OCI-LY7 (cell line): ENCODE measurements around the gene COX4I1. TPM values are rescaled to one million over a fixed set of nuclear protein-coding genes. Genes with fewer than 3 reads are reported as not detected.

Experiments used
- BruUV-seq: library from RNA; stranded (reverse); fragments of 400-500 nt; replicated peaks from 2 replicates; lab custom pipeline; 2021; lab: Mats Ljungman, UMichigan
- CTCF ChIA-PET: fragments of 300-600 bp; sonication (Branson Sonifier 250); formaldehyde crosslinking; loops from one replicate; lab custom pipeline; 2022; ENCODE audit warnings: antibody characterized with exemption; ENCODE audit not compliant: unreplicated experiment; lab: Charles Lee
- POLR2A ChIA-PET: fragments of 300-600 bp; sonication (Branson Sonifier 250); formaldehyde crosslinking; loops from one replicate; lab custom pipeline; 2022; ENCODE audit warnings: antibody characterized with exemption; lab: Charles Lee
- DNase-seq: peaks from one replicate; pipeline ENCODE4 v3.0.0-alpha.2; 2015; ENCODE audit warnings: low spot score
- H2AFZ ChIP-seq: fragments of 200-600 bp; sonication (generic), shearing (Covaris generic); 2 replicates; pipeline ENCODE4 v1.6.1; 2014; ENCODE audit warnings: mild to moderate bottlenecking, antibody characterized with exemption, low read length, moderate library complexity
- H3K27ac ChIP-seq: fragments of 200-600 bp; sonication (generic); 2 replicates; pipeline ENCODE4 v1.5.1; 2014; ENCODE audit warnings: mixed run types, low read depth, mild to moderate bottlenecking, moderate library complexity, low read length, inconsistent platforms; ENCODE audit not compliant: poor library complexity, severe bottlenecking
- H3K36me3 ChIP-seq: fragments of 200-600 bp; sonication (generic); 2 replicates; pipeline ENCODE4 v1.6.1; 2014; ENCODE audit warnings: mild to moderate bottlenecking, antibody characterized with exemption, low read length, moderate library complexity, mixed read lengths; ENCODE audit not compliant: insufficient read depth
- H3K4me1 ChIP-seq: fragments of 200-600 bp; sonication (generic); 2 replicates; pipeline ENCODE4 v1.5.1; 2014; ENCODE audit warnings: mild to moderate bottlenecking, low read length; ENCODE audit not compliant: insufficient read depth, poor library complexity, severe bottlenecking
- H3K4me2 ChIP-seq: fragments of 200-600 bp; sonication (generic); 2 replicates; pipeline ENCODE4 v1.6.1; 2014; ENCODE audit warnings: mild to moderate bottlenecking, low read length
- H3K4me3 ChIP-seq: fragments of 200-600 bp; sonication (generic); 2 replicates; pipeline ENCODE4 v1.5.1; 2014; ENCODE audit warnings: mild to moderate bottlenecking, low read depth, low read length; ENCODE audit not compliant: poor library complexity, severe bottlenecking
- H3K79me2 ChIP-seq: fragments of 200-600 bp; sonication (generic); 2 replicates; pipeline ENCODE4 v1.6.1; 2016; ENCODE audit warnings: low read depth, mild to moderate bottlenecking, low read length, moderate library complexity, mixed read lengths; ENCODE audit not compliant: insufficient read depth
- H3K9me2 ChIP-seq: fragments of 200-600 bp; sonication (generic); 2 replicates; pipeline ENCODE4 v1.6.1; 2016; ENCODE audit warnings: mild to moderate bottlenecking, low read length, mixed read lengths; ENCODE audit not compliant: insufficient read depth
- H3K9me3 ChIP-seq: fragments of 200-600 bp; sonication (generic); 2 replicates; pipeline ENCODE4 v1.6.1; 2014; ENCODE audit warnings: mild to moderate bottlenecking, mixed run types, low read length, mixed read lengths
- H4K20me1 ChIP-seq: fragments of 200-600 bp; sonication (generic); 2 replicates; pipeline ENCODE4 v1.6.1; 2014; ENCODE audit warnings: mild to moderate bottlenecking, antibody characterized with exemption, low read length, moderate library complexity, mixed read lengths; ENCODE audit not compliant: insufficient read depth
- CTCF ChIP-seq: fragments of 200-600 bp; sonication (generic); conservative IDR thresholded peaks from 2 replicates; pipeline ENCODE4 v1.5.1; 2014; ENCODE audit warnings: mild to moderate bottlenecking, antibody characterized with exemption, low read length, moderate library complexity, mixed read lengths
- EZH2phosphoT487 ChIP-seq: fragments of 200-600 bp; sonication (generic); IDR thresholded peaks from 2 replicates; pipeline ENCODE4 v1.6.1; 2018; ENCODE audit warnings: low read depth, borderline replicate concordance, mild to moderate bottlenecking, mixed run types, antibody characterized with exemption, low read length, moderate library complexity, mixed read lengths
- intact Hi-C: fragments of 100-400 bp; cut with micrococcal nuclease; formaldehyde crosslinking; loops from one replicate; pipeline ENCODE4 v1.10.0; 2022; ENCODE audit not compliant: unreplicated experiment
- total RNA-seq, 2 experiments: library from RNA; depleted of rRNA in 1 of 2; stranded (reverse); fragments of >200 nt in 1 of 2; shearing (Covaris generic) in 1 of 2; gene quantifications; 2 replicates each; pipeline ENCODE4 v1.2.3, GENCODE V29; 2014 to 2022

COX4I1 gene
- total RNA-seq, 2 experiments from 2014 or later = 542 to 569 TPM

- Histone ChIP-seq H3K9me2 (no peaks in the 10 kb centered on the region), H3K4me1 (peaks cover 42% of the 10 kb centered on the region), H3K4me3 (no peak overlapping the region), H3K27ac (no peak overlapping the region), H3K36me3 (no peaks in the 10 kb centered on the region), H3K4me2 (no peak overlapping the region), H2AFZ (no peak overlapping the region), H3K9me3 (no peaks in the 10 kb centered on the region), H4K20me1 (no peaks in the 10 kb centered on the region), H3K79me2 (no peaks in the 10 kb centered on the region)
- BruUV-seq = no TSS peak
- ChIA-PET CTCF (no interaction called here), POLR2A (interaction anchor here (0.8 kb wide), 1 partner anchor 784 kb away, joined by 3 read pairs; no protein-coding TSS in a partner anchor)
- intact Hi-C loops = no loop called here
- DNase-seq = no peak
- TF ChIP-seq CTCF (no peak), EZH2phosphoT487 (no peak)
Observed at GRCh38 chr16:85762970-85763369, 36.5 kb upstream of the COX4I1 start.

- H3K27ac ChIP-seq = no peak overlapping the region
- H3K36me3 ChIP-seq = no peaks in the 10 kb centered on the region
- H3K9me3 ChIP-seq = no peaks in the 10 kb centered on the region
- peaks cover 35% of the 10 kb centered on the region for H3K4me1 ChIP-seq
- DNase-seq = no peak
- no peak for TF ChIP-seq EZH2phosphoT487
- no peak for TF ChIP-seq CTCF
- H3K9me2 ChIP-seq = no peaks in the 10 kb centered on the region
- no peak overlapping the region for H2AFZ ChIP-seq
- CTCF ChIA-PET = no interaction called here
- intact Hi-C loops = no loop called here
- POLR2A ChIA-PET = interaction anchor here (0.8 kb wide), 1 partner anchor 783 kb away, joined by 3 read pairs; no protein-coding TSS in a partner anchor
- H4K20me1 ChIP-seq = no peaks in the 10 kb centered on the region
- no TSS peak for BruUV-seq
- H3K4me3 ChIP-seq = no peak overlapping the region
- H3K79me2 ChIP-seq = no peaks in the 10 kb centered on the region
- H3K4me2 ChIP-seq = no peak overlapping the region
Observed at GRCh38 chr16:85763616-85764015, 35.9 kb upstream of the COX4I1 start.

DNA sequence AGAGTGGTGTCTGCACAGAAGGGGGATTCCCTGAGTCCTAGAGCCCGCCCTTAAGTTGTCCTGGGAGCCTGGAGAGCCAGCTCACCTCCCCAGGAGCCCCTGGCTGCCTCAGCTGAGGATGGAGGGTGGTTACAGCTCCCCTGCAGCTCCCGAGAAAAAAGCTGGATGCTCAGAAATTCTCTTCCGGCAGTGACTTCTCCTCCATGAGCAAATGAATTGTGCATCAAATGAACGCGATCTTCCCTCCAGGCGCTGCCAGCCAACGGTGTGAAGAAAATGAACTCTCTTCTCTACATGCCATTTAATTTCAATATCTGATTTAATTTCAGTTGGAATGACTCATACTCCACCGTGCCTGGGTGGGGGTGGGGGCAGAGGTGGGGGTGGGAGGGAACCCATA, 34.3 kb upstream of the COX4I1 start:
- TF ChIP-seq EZH2phosphoT487 (no peak), CTCF (no peak)
- no peak overlapping the region for H3K4me2 ChIP-seq
- H4K20me1 ChIP-seq = no peaks in the 10 kb centered on the region
- no peaks in the 10 kb centered on the region for H3K9me2 ChIP-seq
- H3K4me3 ChIP-seq = no peak overlapping the region
- intact Hi-C loops = no loop called here
- no peaks in the 10 kb centered on the region for H3K79me2 ChIP-seq
- H3K9me3 ChIP-seq = no peaks in the 10 kb centered on the region
- POLR2A ChIA-PET = interaction anchor here (0.6 kb wide), 2 partner anchors 24 to 71 kb away, joined by 4 read pairs; no protein-coding TSS in a partner anchor
- no peak overlapping the region for H2AFZ ChIP-seq
- BruUV-seq = no TSS peak
- H3K36me3 ChIP-seq = no peaks in the 10 kb centered on the region
- CTCF ChIA-PET = no interaction called here
- peaks cover 19% of the 10 kb centered on the region for H3K4me1 ChIP-seq
- no peak for DNase-seq
- no peak overlapping the region for H3K27ac ChIP-seq
